ENCODE measurements around the gene RPS6KA2.

The RPS6KA2 gene

DNA sequence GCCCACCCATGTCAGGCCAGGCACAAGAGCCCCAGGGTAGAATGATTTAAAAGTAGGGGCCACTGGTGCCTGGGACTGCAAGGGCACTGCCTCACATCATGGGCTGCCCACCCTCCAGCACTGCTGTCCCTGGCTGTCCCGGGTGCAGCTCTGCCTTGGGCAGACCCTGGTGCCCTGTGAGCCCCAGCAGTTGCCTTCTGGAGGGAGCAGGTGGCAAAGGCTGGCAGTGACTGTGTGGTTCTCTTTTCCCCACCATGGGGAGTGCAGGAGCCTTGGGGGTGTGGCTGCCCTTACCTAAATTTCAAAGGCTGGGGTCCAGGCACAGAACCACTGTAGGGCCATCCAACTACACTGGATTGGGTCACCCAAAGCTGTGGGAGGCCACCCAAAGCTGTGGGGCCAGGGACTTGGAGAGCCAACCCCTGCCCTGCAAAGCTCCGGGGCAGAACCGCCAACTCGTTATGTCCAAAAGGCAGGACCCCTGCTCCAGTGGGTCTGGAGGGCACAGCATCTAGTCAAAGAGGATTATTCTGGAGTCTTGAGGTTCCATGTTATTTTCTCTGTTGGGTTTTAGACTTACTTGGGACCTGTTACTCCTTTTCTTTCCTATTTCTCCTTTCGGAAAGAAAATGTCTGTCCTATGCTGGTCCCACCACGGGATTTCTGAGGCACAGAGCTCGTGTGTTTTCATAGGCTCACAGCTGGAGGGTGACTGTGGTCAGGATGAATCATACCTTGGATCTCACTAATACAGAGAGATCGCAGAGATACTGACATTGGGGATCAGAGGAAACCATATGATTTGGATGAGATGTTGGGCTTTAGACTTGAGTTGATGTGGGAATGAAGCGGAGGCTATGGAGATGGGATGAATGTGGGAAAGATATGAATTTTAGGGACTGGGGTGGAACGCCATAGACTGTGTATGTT is 105.9 kb downstream of the RPS6KA2 start:
- DNase-seq, result no peak

GRCh38 chr6:166516251-166516884 is 110.7 kb downstream of the RPS6KA2 start:
- DNase-seq, result no peak

DNA sequence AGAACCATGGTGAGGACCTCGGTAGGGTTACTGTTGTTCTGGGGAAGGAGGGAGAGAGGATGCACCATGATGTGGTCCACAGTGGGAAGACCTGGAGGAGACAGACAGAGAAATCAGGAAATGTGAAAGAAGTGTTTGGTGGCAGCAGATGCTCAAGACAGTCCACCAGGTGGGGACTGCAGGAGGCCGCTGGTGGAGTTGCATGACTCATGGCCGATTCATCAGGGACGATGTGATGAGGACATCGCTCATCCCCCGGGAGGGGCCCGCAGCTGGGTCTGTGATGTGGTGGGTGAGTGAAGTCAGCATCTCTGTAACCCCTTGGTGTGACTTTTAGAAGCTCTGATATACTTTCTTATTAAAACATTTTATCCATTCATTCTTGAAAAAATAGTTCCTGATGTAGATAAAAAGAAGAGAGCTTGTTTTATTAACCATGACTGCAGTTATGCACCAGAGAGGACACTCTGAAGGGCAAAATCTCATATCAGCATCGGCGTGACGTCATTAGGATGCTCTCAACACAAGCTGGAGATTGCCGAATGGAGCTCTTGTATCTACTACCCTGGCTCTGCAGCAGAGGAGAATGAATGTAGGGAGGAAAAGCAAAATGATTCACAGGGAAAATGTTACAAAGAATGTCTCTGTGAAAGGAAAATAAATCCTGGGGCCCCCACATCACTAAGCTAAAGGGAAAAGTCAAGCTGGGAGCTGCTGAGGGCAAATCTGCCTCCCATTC is 111.8 kb downstream of the RPS6KA2 start:
- DNase-seq, result no peak

- no peak for DNase-seq
These were observed 112.9 kb downstream of the RPS6KA2 start for GRCh38 chr6:166514196-166514595.

DNA sequence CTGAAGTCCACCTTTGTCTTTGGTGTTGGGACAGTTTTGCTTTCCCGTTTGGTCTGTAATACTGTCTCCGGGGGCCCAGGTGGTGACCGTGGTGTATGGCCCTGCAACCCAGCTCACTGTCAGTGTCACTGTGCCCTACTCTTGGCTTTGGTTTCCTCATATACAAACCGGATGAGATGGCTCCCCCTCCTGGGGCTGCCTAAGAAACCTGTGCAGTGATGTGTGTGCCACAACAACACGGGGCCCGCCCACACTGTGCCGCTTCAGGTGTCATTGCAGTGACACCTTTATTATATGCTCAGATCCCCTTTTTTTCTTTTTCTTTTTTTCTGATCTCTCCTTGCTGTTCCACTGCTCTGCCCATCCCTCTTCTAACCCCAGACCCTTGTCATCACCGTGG is 114.5 kb downstream of the RPS6KA2 start:
- no peak for DNase-seq

DNA sequence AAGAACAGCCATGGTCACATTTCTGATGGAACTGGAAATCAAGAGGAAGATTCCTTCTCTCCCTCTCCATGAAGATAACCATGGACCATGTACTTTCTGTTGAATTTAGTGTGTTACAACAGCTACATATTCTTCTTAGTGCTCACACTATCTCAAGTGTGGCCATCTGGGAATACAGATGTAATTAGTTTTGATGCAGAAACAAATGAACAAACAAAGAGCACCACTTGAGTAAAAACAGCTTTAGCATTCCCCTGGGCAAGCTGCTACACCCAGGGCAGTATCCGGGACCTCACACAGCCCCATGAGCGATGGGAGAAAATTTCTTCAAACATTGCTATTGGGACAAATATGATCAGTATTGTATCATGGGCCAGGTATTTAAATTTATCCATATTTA is 115.7 kb downstream of the RPS6KA2 start:
- no peak for DNase-seq

GRCh38 chr6:166509193-166509592 is 117.9 kb downstream of the RPS6KA2 start:
- no peak for DNase-seq

- no peak for DNase-seq
These were observed 118.3 kb downstream of the RPS6KA2 start for GRCh38 chr6:166508726-166509125.

DNA sequence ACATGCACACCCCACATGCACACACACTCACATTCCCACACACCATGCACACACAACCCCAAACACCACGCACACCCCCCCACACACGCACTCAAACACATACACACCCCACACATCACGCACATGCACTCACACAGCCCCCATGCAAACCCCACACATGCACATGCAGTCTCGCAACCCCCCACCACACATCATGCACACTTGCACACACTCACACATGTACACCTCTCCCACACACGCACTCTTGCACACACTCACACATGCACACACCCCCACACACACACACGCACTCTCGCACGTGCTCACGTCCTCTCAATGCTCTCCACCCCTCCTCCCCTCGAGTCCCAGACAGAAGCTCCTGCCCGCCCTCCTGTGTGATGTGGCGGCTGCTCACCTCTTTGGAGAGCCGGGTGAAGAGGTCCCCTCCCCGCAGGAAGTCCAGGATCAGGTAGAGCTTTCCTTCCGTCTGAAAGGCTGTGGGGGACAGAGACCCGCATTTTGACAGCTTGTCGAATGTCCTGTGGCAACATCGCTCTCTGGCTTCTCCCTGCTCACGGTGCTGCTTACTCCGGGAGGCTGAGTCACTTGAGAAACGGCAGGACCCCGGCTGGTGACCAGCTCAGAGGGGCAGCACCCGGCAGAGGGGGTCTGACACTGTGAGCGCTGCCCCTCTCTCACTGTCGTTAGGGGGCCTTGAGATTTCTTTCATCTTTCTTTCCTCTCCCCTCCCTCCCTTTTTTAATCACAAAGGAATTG is 119.1 kb downstream of the RPS6KA2 start:
- no peak for DNase-seq

DNA sequence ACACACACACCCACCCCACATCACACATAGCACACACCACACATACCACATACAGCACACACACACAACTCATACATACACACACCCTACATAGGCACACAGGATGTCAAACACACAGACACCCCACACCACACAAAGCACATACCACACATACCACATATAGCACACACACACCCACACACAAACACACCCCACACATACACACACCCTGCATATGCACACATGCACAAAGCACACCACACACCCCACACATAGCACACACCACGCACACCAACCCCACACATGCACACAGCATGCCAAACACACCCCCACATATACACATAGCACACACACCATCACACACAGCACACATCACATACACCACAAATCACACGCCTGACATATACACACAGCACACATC is 119.7 kb downstream of the RPS6KA2 start:
- DNase-seq, result no peak

DNA sequence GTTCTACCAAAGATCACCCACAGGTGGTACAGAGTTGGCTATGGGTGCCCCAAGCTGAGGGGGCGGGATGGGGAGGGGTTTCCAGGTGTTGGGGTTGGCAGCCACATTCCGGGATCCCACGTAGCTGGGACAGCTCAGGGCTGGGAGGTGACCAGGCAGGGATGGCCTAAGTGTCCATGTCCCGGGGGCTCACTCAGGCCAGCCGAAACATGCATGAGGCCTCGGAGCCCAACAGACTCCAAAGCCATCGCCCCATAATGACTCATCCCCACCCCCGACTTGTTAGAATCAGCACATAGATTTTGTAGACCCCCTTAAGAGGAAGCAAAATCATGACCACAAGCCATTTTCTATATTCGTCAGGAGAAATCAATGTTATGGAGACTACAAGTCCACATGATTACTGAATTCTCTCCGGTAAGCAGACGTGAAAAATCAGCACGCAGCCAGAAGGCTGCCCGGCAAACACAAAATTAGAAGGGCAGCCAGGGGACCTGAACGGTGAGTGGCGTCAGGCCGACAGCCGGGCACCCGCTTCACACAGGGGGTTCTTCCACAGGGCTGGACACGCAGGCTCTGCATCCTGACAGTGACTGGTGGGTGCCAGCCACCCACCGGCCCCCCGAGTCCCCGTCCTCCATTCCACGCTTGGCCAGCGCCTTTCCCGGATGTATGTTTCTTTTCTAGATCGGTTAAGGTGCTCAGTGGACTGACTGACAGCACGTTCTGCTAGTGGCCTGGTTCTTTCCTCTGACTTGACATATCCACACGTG is 121.7 kb downstream of the RPS6KA2 start:
- DNase-seq, result no peak

- DNase-seq, result no peak
These were observed 123.0 kb downstream of the RPS6KA2 start for GRCh38 chr6:166504100-166504499.

GRCh38 chr6:166503167-166503744 is 123.8 kb downstream of the RPS6KA2 start:
- no peak for DNase-seq

GRCh38 chr6:166502453-166502852 is 124.6 kb downstream of the RPS6KA2 start:
- DNase-seq, result peak; percentile 31

DNA sequence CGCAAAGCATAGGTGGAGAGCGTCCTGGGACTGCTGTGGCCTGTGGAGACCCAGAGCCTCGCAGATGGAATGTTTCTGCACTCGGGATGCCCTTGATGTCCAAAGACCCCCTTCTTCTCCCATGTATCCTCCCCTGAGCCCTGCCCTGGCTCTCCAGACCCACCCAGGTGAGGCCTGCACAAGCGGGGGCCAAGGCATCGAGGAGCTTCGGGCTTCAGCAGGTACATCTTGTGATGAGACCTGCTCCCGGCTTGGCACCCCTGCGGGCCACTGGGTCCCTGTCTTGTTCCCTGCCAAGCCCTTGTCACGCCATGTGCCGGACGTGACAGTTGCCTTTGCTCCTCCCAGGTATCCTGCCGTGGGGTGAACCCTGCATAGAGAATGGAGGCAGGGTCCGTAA is 125.8 kb downstream of the RPS6KA2 start:
- no peak for DNase-seq

- no peak for DNase-seq
These were observed 126.8 kb downstream of the RPS6KA2 start for GRCh38 chr6:166500246-166500645.

DNA sequence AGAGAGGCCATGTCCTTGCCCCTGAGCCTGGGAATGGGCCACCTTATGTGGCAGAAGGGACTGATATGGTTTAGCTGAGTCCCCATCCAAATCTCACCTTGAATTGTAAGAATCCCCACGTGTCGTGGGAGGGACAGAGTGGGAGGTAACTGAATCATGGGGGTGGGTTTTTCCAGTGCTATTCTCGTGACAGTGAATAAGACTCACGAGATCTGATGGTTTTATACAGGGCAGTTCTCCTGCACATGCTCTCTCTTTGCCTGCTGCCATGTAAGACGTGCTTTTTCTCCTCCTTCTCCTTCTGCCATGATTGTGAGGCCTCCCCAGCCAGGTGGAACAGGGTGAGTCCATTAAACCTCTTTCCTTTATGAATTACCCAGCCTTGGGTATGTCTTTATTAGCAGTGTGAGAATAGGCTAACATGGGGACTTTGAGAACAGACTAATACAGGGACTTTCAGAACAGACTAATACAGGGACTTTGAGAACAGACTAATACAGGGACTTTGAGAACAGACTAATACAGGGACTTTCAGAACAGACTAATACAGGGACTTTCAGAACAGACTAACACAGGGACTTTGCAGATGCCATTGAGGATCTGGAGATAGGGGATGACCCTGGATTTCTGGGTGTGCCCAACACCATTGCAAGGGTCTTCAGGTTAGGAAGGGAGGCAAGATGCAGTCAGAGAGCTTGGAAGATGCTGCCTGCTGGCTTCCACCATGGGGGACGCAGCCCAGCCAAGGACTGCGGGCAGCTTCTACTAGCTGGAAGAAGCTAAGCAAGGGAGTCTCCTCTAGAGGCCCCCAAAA is 127.5 kb downstream of the RPS6KA2 start:
- DNase-seq, result no peak

GRCh38 chr6:166498661-166499349 is 128.2 kb downstream of the RPS6KA2 start:
- DNase-seq, result no peak

- no peak for DNase-seq
These were observed 128.8 kb downstream of the RPS6KA2 start for GRCh38 chr6:166498228-166498627.

All from eye (tissue), 1 donor.